H1 (cell line): ENCODE measurements around the gene TSHZ2. TPM values are rescaled to one million over a fixed set of nuclear protein-coding genes. Genes with fewer than 3 reads are reported as not detected.
A peak's percentile ranks its signal among the peaks of the same experiment; 100 is the strongest.

ENCODE experiments used
- ASH2L ChIP-seq: fragments of 200-600, 300-600 bp; sonication (generic); IDR thresholded peaks from one replicate; pipeline ENCODE4 v1.7.1; 2017; ENCODE audit warnings: low read length
- BACH1 ChIP-seq: IDR thresholded peaks from 2 replicates; pipeline ENCODE4 v1.6.1; 2012; ENCODE audit warnings: low read length, improper control_type of control experiment
- BRCA1 ChIP-seq: IDR thresholded peaks from 2 replicates; pipeline ENCODE4 v1.6.1; 2012; ENCODE audit warnings: low read depth, low read length, improper control_type of control experiment
- EP300 ChIP-seq, 2 experiments: IDR thresholded peaks; 1 replicate in 1 of 2; 2 replicates in 1 of 2; pipeline ENCODE4 v1.6.1; 2011 to 2012; ENCODE audit warnings: low read depth in 2 of 2, low read length in 2 of 2, mild to moderate bottlenecking in 2 of 2, borderline replicate concordance in 1 of 2, inconsistent platforms in 1 of 2, moderate library complexity in 1 of 2
- GTF2F1 ChIP-seq: IDR thresholded peaks from 2 replicates; pipeline ENCODE4 v1.6.1; 2012; ENCODE audit warnings: low read depth, low read length, improper control_type of control experiment, borderline replicate concordance
- NRF1 ChIP-seq: IDR thresholded peaks from 2 replicates; pipeline ENCODE4 v1.6.1; 2011; ENCODE audit warnings: mild to moderate bottlenecking, low read depth, low read length, improper control_type of control experiment
- POLR2A ChIP-seq, 2 experiments: IDR thresholded peaks; 1 replicate in 1 of 2; 2 replicates in 1 of 2; pipeline ENCODE4 v1.6.1; 2011; ENCODE audit warnings: low read depth in 2 of 2, low read length in 2 of 2, mild to moderate bottlenecking in 2 of 2; ENCODE audit errors: control extremely low read depth in 1 of 2
- RNF2 ChIP-seq: fragments of 200-900, 300-1000 bp; sonication (generic); IDR thresholded peaks from 2 replicates; pipeline ENCODE4 v1.7.1; 2016; ENCODE audit warnings: borderline replicate concordance, low read depth, mild to moderate bottlenecking, antibody characterized with exemption, low read length; ENCODE audit not compliant: poor library complexity, severe bottlenecking; ENCODE audit errors: missing control alignments
- SAP30 ChIP-seq: fragments of 300-600 bp; sonication (generic); IDR thresholded peaks from 2 replicates; pipeline ENCODE4 v1.7.1; 2012; ENCODE audit warnings: low read length, moderate library complexity, mild to moderate bottlenecking, inconsistent platforms; ENCODE audit not compliant: insufficient read depth, insufficient replicate concordance
- SP2 ChIP-seq: IDR thresholded peaks from 2 replicates; pipeline ENCODE4 v1.6.1; 2012; ENCODE audit warnings: mild to moderate bottlenecking, low read length, inconsistent platforms
- TAF1 ChIP-seq: IDR thresholded peaks from 2 replicates; pipeline ENCODE4 v1.6.1; 2011; ENCODE audit warnings: mild to moderate bottlenecking, low read depth, low read length
- TEAD4 ChIP-seq: IDR thresholded peaks from 2 replicates; pipeline ENCODE4 v1.6.1; 2012; ENCODE audit warnings: low read depth, low read length, inconsistent platforms, mixed read lengths
- YY1 ChIP-seq: IDR thresholded peaks from 2 replicates; pipeline ENCODE4 v1.6.1; 2011; ENCODE audit warnings: low read depth, mild to moderate bottlenecking, low read length
- polyA plus RNA-seq, 7 experiments: library from polyadenylated mRNA; depleted of rRNA in 3 of 7; stranded (reverse) in 5 of 7; unstranded in 2 of 7; fragments of >200 nt in 5 of 7; fragments of 200-250 nt in 2 of 7; gene quantifications; 1 replicate in 5 of 7; 2 replicates in 1 of 7; 4 replicates in 1 of 7; pipeline versions ENCODE4 v1.2.1 to v1.2.3, GENCODE V29; 2011 to 2013; ENCODE audit warnings: missing spikeins in 2 of 7, mixed read lengths in 2 of 7
- total RNA-seq: library from RNA; stranded (reverse); fragmentation: NEBNext Ultra II Directional; extraction: Animal tissue kit (Norgen Biotek cat#: 25700); gene quantifications from 2 replicates; pipeline ENCODE4 v1.2.1, GENCODE V29; 2021
- TF ChIP-seq, protein P1 (sequence below): IDR thresholded peaks from 2 replicates; pipeline ENCODE4 v1.6.1; 2011; ENCODE audit warnings: low read length, improper control_type of control experiment

Gene TSHZ2
- total and polyA plus RNA-seq, 2 of the 8 experiments (the other 6 are each of a cell fraction or from before 2014, with no cell fraction given) = 0.14 to 0.30 TPM

DNA sequence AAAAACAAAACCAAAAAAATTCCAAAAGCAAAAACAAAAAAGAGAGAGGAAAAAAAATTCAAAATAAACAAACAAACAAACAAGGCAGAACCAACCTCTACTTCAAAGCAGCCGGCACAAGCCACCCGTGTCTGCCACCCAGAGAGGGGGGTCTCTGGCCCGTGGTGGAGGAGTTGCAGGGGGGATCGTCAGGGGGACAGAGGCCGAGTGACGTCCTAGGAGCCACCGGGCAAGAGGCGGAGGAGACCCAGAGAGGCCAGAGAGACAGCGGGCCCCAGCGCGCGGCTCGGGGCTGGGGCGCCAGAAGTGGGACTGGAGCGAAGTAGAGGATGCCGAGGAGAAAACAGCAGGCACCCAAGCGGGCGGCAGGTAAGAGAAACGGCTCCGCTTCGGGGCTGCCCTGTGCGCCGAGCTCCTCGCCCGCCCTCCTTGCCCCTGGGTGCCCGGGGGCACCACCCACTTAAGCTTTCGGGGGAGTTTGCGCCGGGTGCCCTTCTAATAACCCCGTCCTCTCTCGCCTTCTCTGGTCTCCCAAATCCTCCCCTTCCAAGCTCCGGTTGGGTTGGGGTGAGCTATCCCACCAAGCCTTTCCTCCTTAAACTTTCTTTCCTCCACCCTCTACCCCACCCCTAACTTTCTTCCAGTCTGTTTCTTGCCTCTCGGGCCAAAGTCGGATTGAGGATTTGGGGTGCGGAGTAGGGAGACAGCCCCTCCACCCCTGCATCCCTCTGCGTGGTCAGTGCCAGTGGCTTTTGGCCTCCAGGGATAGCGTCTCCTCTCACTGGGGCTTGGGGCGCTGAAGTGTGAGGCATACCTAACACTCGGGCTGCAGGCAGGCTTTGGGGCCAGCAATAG, 1.0 kb downstream of the TSHZ2 start (continued):
- TF ChIP-seq POLR2A (IDR thresholded peaks at IDR 0.05; ENCODE audit: control extremely low read depth in 1 of 2, low read depth in 2 of 2, low read length in 2 of 2) (no peak), YY1 (no peak), SP2 (no peak), BRCA1 (no peak), TAF1 (0 out of 2 replicates have a peak, but pooled peaks have one; percentile 14), SAP30 (no peak), ASH2L (no peak), BACH1 (no peak), RNF2 (no peak), NRF1 (no peak), GTF2F1 (no peak), EP300 (IDR thresholded peaks at IDR 0.05; ENCODE audit: borderline replicate concordance in 1 of 2, low read depth in 2 of 2, low read length in 2 of 2) (no peak), TEAD4 (no peak)
- TF ChIP-seq, protein P1, sequence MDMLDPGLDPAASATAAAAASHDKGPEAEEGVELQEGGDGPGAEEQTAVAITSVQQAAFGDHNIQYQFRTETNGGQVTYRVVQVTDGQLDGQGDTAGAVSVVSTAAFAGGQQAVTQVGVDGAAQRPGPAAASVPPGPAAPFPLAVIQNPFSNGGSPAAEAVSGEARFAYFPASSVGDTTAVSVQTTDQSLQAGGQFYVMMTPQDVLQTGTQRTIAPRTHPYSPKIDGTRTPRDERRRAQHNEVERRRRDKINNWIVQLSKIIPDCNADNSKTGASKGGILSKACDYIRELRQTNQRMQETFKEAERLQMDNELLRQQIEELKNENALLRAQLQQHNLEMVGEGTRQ = no peak
